SK-N-SH (cell line): ENCODE data around the gene APH1B. TPM values are rescaled to one million over a fixed set of nuclear protein-coding genes. Genes with fewer than 3 reads are reported as not detected.

ENCODE experiments used
- CTCF ChIA-PET: fragments of 300-600, 350-600 bp; formaldehyde crosslinking; extraction: SDS; loops from one replicate; lab custom pipeline; 2021; lab: Yijun Ruan, JAX
- POLR2A ChIA-PET: fragments of 350-600 bp; sonication (Branson Sonifier 250); formaldehyde crosslinking; extraction: SDS; loops from one replicate; lab custom pipeline; 2020; ENCODE audit warnings: antibody characterized with exemption, inconsistent platforms; lab: Yijun Ruan, JAX
- DNase-seq: peaks from one replicate; pipeline ENCODE4 v3.0.0; 2012
- H2AFZ ChIP-seq: fragments of 200-600 bp; sonication (generic); 2 replicates; pipeline ENCODE4 v1.8.1; 2016; ENCODE audit warnings: antibody characterized with exemption, mild to moderate bottlenecking, low read depth
- H3F3A ChIP-seq: fragments of 200-600 bp; sonication (generic); replicated peaks from 2 replicates; pipeline ENCODE3; 2016; ENCODE audit warnings: antibody characterized with exemption, mild to moderate bottlenecking; ENCODE audit not compliant: insufficient read depth
- H3K27ac ChIP-seq, 2 experiments: fragments of 200-500 bp in 1 of 2; fragments of 200-600 bp in 1 of 2; sonication (Bioruptor generic) in 1 of 2; sonication (generic), shearing (Covaris generic) in 1 of 2; 2 replicates each; pipeline versions ENCODE4 v1.5.1 to v1.6.1; 2014 to 2016; ENCODE audit warnings: low read depth in 2 of 2, inconsistent platforms in 1 of 2, low read length in 1 of 2, mild to moderate bottlenecking in 1 of 2, mixed read lengths in 1 of 2
- H3K27me3 ChIP-seq: fragments of 200-600 bp; sonication (generic), shearing (Covaris generic); 2 replicates; pipeline ENCODE4 v1.6.1; 2016; ENCODE audit warnings: mixed run types; ENCODE audit not compliant: insufficient read depth
- H3K36me3 ChIP-seq, 2 experiments: fragments of 200-500 bp in 1 of 2; fragments of 200-600 bp in 1 of 2; sonication (Bioruptor generic) in 1 of 2; sonication (generic) in 1 of 2; replicated peaks in 1 of 2; 2 replicates each; pipeline versions ENCODE3 to v1.5.1; 2014 to 2016; ENCODE audit warnings: low read length in 1 of 2, mild to moderate bottlenecking in 1 of 2; ENCODE audit not compliant: insufficient read depth in 2 of 2, control insufficient read depth in 1 of 2
- H3K4me1 ChIP-seq, 2 experiments: fragments of 200-500 bp in 1 of 2; fragments of 200-600 bp in 1 of 2; sonication (Bioruptor generic) in 1 of 2; sonication (generic), shearing (Covaris generic) in 1 of 2; 2 replicates each; pipeline versions ENCODE4 v1.5.1 to v1.6.1; 2014 to 2016; ENCODE audit warnings: low read depth in 1 of 2, low read length in 1 of 2, mixed run types in 1 of 2; ENCODE audit not compliant: insufficient read depth in 2 of 2, control insufficient read depth in 1 of 2
- H3K4me2 ChIP-seq: fragments of 200-600 bp; sonication (generic), shearing (Covaris generic); 2 replicates; pipeline ENCODE4 v1.6.1; 2017; ENCODE audit warnings: mixed run types
- H3K4me3 ChIP-seq, 2 experiments: fragments of 200-500 bp in 1 of 2; fragments of 200-600 bp in 1 of 2; sonication (Bioruptor generic) in 1 of 2; sonication (generic), shearing (Covaris generic) in 1 of 2; 2 replicates each; pipeline versions ENCODE4 v1.5.1 to v1.8.1; 2014 to 2016; ENCODE audit warnings: low read depth in 2 of 2, inconsistent platforms in 1 of 2, low read length in 1 of 2, mild to moderate bottlenecking in 1 of 2, mixed read lengths in 1 of 2, moderate library complexity in 1 of 2
- H3K79me2 ChIP-seq: fragments of 200-600 bp; sonication (generic); 2 replicates; pipeline ENCODE4 v1.8.1; 2017; ENCODE audit warnings: mild to moderate bottlenecking; ENCODE audit not compliant: insufficient read depth
- H3K9ac ChIP-seq: fragments of 200-600 bp; sonication (generic); 2 replicates; pipeline ENCODE4 v1.6.1; 2017; ENCODE audit warnings: mixed run types
- H3K9me2 ChIP-seq: fragments of 200-600 bp; sonication (generic); 2 replicates; pipeline ENCODE4 v1.6.1; 2017; ENCODE audit warnings: mixed run types
- H3K9me3 ChIP-seq: fragments of 200-600 bp; sonication (generic); 2 replicates; pipeline ENCODE4 v1.6.1; 2017; ENCODE audit warnings: mixed run types, mild to moderate bottlenecking, moderate library complexity
- H4K20me1 ChIP-seq: fragments of 200-600 bp; sonication (generic); 2 replicates; pipeline ENCODE4 v1.6.1; 2017; ENCODE audit warnings: mild to moderate bottlenecking, mixed run types; ENCODE audit not compliant: insufficient read depth
- CTCF ChIP-seq: fragments of 200-600 bp; sonication (generic); IDR thresholded peaks from 2 replicates; pipeline ENCODE4 v1.6.1; 2017; ENCODE audit warnings: antibody characterized with exemption, mild to moderate bottlenecking, moderate library complexity
- EZH2phosphoT487 ChIP-seq: fragments of 200-600 bp; sonication (generic); IDR thresholded peaks from 2 replicates; pipeline ENCODE4 v1.6.1; 2017; ENCODE audit warnings: low read depth, mixed run types, mild to moderate bottlenecking, antibody characterized with exemption, moderate library complexity, borderline replicate concordance
- FOXJ3 ChIP-seq: sonication (generic); formaldehyde crosslinking; IDR thresholded peaks from 2 replicates; pipeline ENCODE4 v1.5.1; 2020; ENCODE audit warnings: mild to moderate bottlenecking, missing genetic modification reagents
- FOXM1 ChIP-seq: IDR thresholded peaks from 2 replicates; pipeline ENCODE4 v1.4.0; 2012; ENCODE audit warnings: low read depth, mild to moderate bottlenecking
- IRF3 ChIP-seq: fragments of 150-350 bp; IDR thresholded peaks from 2 replicates; pipeline ENCODE4 v1.6.1; 2016; ENCODE audit warnings: mild to moderate bottlenecking, low read depth, low read length
- MAX ChIP-seq: IDR thresholded peaks from 2 replicates; pipeline ENCODE4 v1.4.0; 2012; ENCODE audit warnings: low read depth
- MEF2A ChIP-seq: IDR thresholded peaks from 2 replicates; pipeline ENCODE4 v1.4.0; 2012; ENCODE audit warnings: low read depth, borderline replicate concordance
- NRF1 ChIP-seq: IDR thresholded peaks from 2 replicates; pipeline ENCODE4 v1.6.1; 2012; ENCODE audit warnings: low read depth, mild to moderate bottlenecking, low read length
- PBX3 ChIP-seq: IDR thresholded peaks from 2 replicates; pipeline ENCODE4; 2012
- POLR2AphosphoS5 ChIP-seq: IDR thresholded peaks from 2 replicates; pipeline ENCODE4 v1.6.1; 2012; ENCODE audit warnings: low read depth, low read length
- REST ChIP-seq: IDR thresholded peaks from 2 replicates; pipeline ENCODE4 v1.6.1; 2012; ENCODE audit warnings: mild to moderate bottlenecking, low read depth, low read length, moderate library complexity
- RFX5 ChIP-seq: IDR thresholded peaks from 2 replicates; pipeline ENCODE4 v1.6.1; 2012; ENCODE audit warnings: mild to moderate bottlenecking, improper control_type of control experiment, low read length
- SMC3 ChIP-seq: IDR thresholded peaks from 2 replicates; pipeline ENCODE4 v1.6.1; 2012; ENCODE audit warnings: low read depth, low read length, improper control_type of control experiment
- TCF12 ChIP-seq: IDR thresholded peaks from 2 replicates; pipeline ENCODE4 v1.4.0; 2012
- TEAD4 ChIP-seq: IDR thresholded peaks from 2 replicates; pipeline ENCODE4 v1.4.0; 2012; ENCODE audit warnings: mild to moderate bottlenecking, borderline replicate concordance; ENCODE audit not compliant: insufficient read depth
- USF1 ChIP-seq: IDR thresholded peaks from 2 replicates; pipeline ENCODE4 v1.4.0; 2012; ENCODE audit warnings: low read depth, borderline replicate concordance
- USF2 ChIP-seq: fragments of 150-350 bp; IDR thresholded peaks from 2 replicates; pipeline ENCODE4 v1.6.1; 2017; ENCODE audit warnings: antibody characterized with exemption, low read length, low read depth, borderline replicate concordance
- ZBTB33 ChIP-seq: IDR thresholded peaks from 2 replicates; pipeline ENCODE4 v1.4.0; 2012; ENCODE audit warnings: low read depth, borderline replicate concordance
- WGBS: methylation state at CpG from one replicate; pipeline ENCODE4 v1.1.6; 2017; ENCODE audit warnings: low lambda C conversion rate; 5-methylcytosine and 5-hydroxymethylcytosine counted together
- polyA plus RNA-seq, 3 experiments: library from polyadenylated mRNA; depleted of rRNA; stranded (reverse); fragments of >200 nt; gene quantifications; 2 replicates each; pipeline ENCODE4 v1.2.3, GENCODE V29; 2012

The APH1B gene
- polyA plus RNA-seq, 1 of the 3 experiments (the other 2 are of a cell fraction), result 7.6 TPM

GRCh38 chr15:63334821-63335220 lies 57.4 kb downstream of the APH1B start (continued):
- no peak for TF ChIP-seq REST

- Histone ChIP-seq H3F3A (peaks cover 13% of the 10 kb centered on the region), H3K9me2 (no peaks in the 10 kb centered on the region), H3K36me3 (peaks cover 0 to 12% of the 10 kb centered on the region in 2 experiments), H3K9ac (no peak overlapping the region), H4K20me1 (no peaks in the 10 kb centered on the region), H3K4me2 (no peak overlapping the region), H3K27ac (no peak overlapping the region), H3K27me3 (no peaks in the 10 kb centered on the region), H3K9me3 (no peaks in the 10 kb centered on the region), H2AFZ (no peak overlapping the region), H3K79me2 (no peaks in the 10 kb centered on the region), H3K4me1 (peaks cover 14 to 16% of the 10 kb centered on the region in 2 experiments; a peak in 3 of 4 replicates), H3K4me3 (no peak overlapping the region)
- ChIA-PET POLR2A (no interaction called here), CTCF (interaction anchor here (1.3 kb wide), 1 partner anchor 28 kb away, joined by 3 read pairs; no protein-coding TSS in a partner anchor)
- no peak for TF ChIP-seq NRF1
- TF ChIP-seq FOXJ3, result no peak
- no peak for TF ChIP-seq RFX5
- TF ChIP-seq POLR2AphosphoS5, result no peak
- TF ChIP-seq SMC3, result no peak
- TF ChIP-seq TEAD4, result no peak
- no peak for TF ChIP-seq MEF2A
- TF ChIP-seq MAX, result no peak
- TF ChIP-seq USF1, result no peak
- no peak for TF ChIP-seq ZBTB33
- no peak for TF ChIP-seq FOXM1
- TF ChIP-seq USF2, result no peak
- TF ChIP-seq IRF3, result no peak
- TF ChIP-seq EZH2phosphoT487, result no peak
- TF ChIP-seq TCF12, result no peak
- TF ChIP-seq PBX3, result no peak
- TF ChIP-seq CTCF, result no peak
- no peak for DNase-seq
- 93% methylated on average over 8 of the region's 8 CpGs for WGBS
These were observed 58.3 kb downstream of the APH1B start for GRCh38 chr15:63335543-63336240.
